ENCODE data around the gene STX19.
"Not testable (repeated sequence)": the region's sequence is repeated elsewhere in the genome, so short reads cannot be mapped to it uniquely, and the experiment has no call there.

The STX19 gene

GRCh38 chr3:94028093-94028837, at the start of gene STX19:
Gene STX19, minus strand, starts transcription at chr3:94028597. Its CDS starts 13,328 bp downstream, at chr3:94015269.
- no peak for DNase-seq

- peak; percentile 60 for DNase-seq
These were observed 47.7 kb upstream of the STX19 start for GRCh38 chr3:94076055-94076454.

- DNase-seq: no peak
These were observed 43.4 kb upstream of the STX19 start for GRCh38 chr3:94071713-94072284.

- no peak for DNase-seq
These were observed 42.0 kb upstream of the STX19 start for GRCh38 chr3:94070341-94070911.

- peak; percentile 24 for DNase-seq
These were observed 40.9 kb upstream of the STX19 start for GRCh38 chr3:94069194-94069813.

- no peak for DNase-seq
These were observed 38.4 kb upstream of the STX19 start for GRCh38 chr3:94066506-94067500.

GRCh38 chr3:94065819-94066480, 37.6 kb upstream of the STX19 start:
- no peak for DNase-seq

GRCh38 chr3:94065122-94065521, 36.7 kb upstream of the STX19 start:
- DNase-seq: no peak

- no peak for DNase-seq
These were observed 36.0 kb upstream of the STX19 start for GRCh38 chr3:94064243-94064860.

GRCh38 chr3:94063496-94064119, 35.2 kb upstream of the STX19 start:
- DNase-seq: no peak

GRCh38 chr3:94062513-94063404, 34.4 kb upstream of the STX19 start, which contains the start of the genes DHFR2 and NSUN3:
Gene DHFR2, minus strand, starts transcription at chr3:94062916. Its CDS starts 1,405 bp downstream, at chr3:94061511.
Gene NSUN3, plus strand, starts transcription at chr3:94063061. Its CDS starts 66 bp downstream, at chr3:94063127.
- peak; percentile 99 for DNase-seq

- no peak for DNase-seq
These were observed 32.9 kb upstream of the STX19 start for GRCh38 chr3:94061297-94061696.

GRCh38 chr3:94050546-94050945, 22.1 kb upstream of the STX19 start:
- DNase-seq: no peak

- no peak for DNase-seq
These were observed 20.9 kb upstream of the STX19 start for GRCh38 chr3:94049267-94049666.

- no peak for DNase-seq
These were observed 18.1 kb upstream of the STX19 start for GRCh38 chr3:94046533-94046932.

GRCh38 chr3:94044100-94044936, 15.9 kb upstream of the STX19 start:
- not testable (repeated sequence) for DNase-seq

- DNase-seq: no peak
These were observed 14.9 kb upstream of the STX19 start for GRCh38 chr3:94043285-94043684.

- peak; percentile 58 for DNase-seq
These were observed 8.6 kb upstream of the STX19 start for GRCh38 chr3:94036909-94037507.
